H1 (cell line): ENCODE data around the gene JMJD7. TPM values are rescaled to one million over a fixed set of nuclear protein-coding genes. Genes with fewer than 3 reads are reported as not detected.
A peak's percentile ranks its signal among the peaks of the same experiment; 100 is the strongest.

ENCODE experiments used
- CTCF ChIA-PET: fragments of 300-600 bp; sonication (Branson Sonifier 250); formaldehyde crosslinking; loops from one replicate; lab custom pipeline; 2021; ENCODE audit not compliant: partially characterized antibody; lab: Charles Lee
- POLR2A ChIA-PET: fragments of 300-600 bp; sonication (Branson Sonifier 250); formaldehyde crosslinking; loops from one replicate; lab custom pipeline; 2021; ENCODE audit warnings: inconsistent platforms; ENCODE audit not compliant: partially characterized antibody; lab: Charles Lee
- DNase-seq, 2 experiments: peaks; one replicate each; pipeline versions ENCODE4 v3.0.0 to v3.0.0-alpha.2; 2010 to 2022; ENCODE audit warnings: low spot score in 2 of 2, low read depth in 1 of 2, mixed read lengths in 1 of 2
- FAIRE-seq: peaks from 2 replicates; lab custom pipeline; 2011; peaks lifted over from hg19 to GRCh38; lab: Jason Lieb, UNC
- H2AFZ ChIP-seq: 2 replicates; pipeline ENCODE4 v1.8.1; 2012; ENCODE audit warnings: low read length, inconsistent platforms
- H2AK5ac ChIP-seq: 2 replicates; pipeline ENCODE4 v1.6.1; 2013; ENCODE audit warnings: low read depth, low read length
- H2BK120ac ChIP-seq: replicated peaks from 2 replicates; pipeline ENCODE3; 2013; ENCODE audit warnings: low read depth, low read length, inconsistent platforms
- H2BK12ac ChIP-seq: 2 replicates; pipeline ENCODE4 v1.6.1; 2013; ENCODE audit warnings: low read depth, low read length
- H2BK15ac ChIP-seq: 2 replicates; pipeline ENCODE4 v1.6.1; 2013; ENCODE audit warnings: low read length
- H2BK20ac ChIP-seq: 2 replicates; pipeline ENCODE4 v1.6.1; 2013; ENCODE audit warnings: low read length
- H2BK5ac ChIP-seq: 2 replicates; pipeline ENCODE4 v1.6.1; 2013; ENCODE audit warnings: low read depth, low read length
- H3K14ac ChIP-seq: 2 replicates; pipeline ENCODE4 v1.6.1; 2013; ENCODE audit warnings: inconsistent platforms; ENCODE audit not compliant: insufficient read length
- H3K18ac ChIP-seq: 2 replicates; pipeline ENCODE4 v1.6.1; 2013; ENCODE audit warnings: low read length; ENCODE audit errors: extremely low read depth
- H3K23ac ChIP-seq: 2 replicates; pipeline ENCODE4 v1.6.1; 2013; ENCODE audit warnings: inconsistent platforms; ENCODE audit not compliant: insufficient read length
- H3K23me2 ChIP-seq: 2 replicates; pipeline ENCODE4 v1.6.1; 2013; ENCODE audit warnings: low read depth, low read length
- H3K27ac ChIP-seq: 2 replicates; pipeline ENCODE4 v1.6.1; 2011; ENCODE audit warnings: low read depth, low read length, inconsistent platforms
- H3K27me3 ChIP-seq, 4 experiments: replicated peaks in 1 of 4; 1 replicate in 1 of 4; 2 replicates in 3 of 4; pipeline versions ENCODE4 v1.6.1 to v1.8.1; 2011 to 2013; ENCODE audit warnings: low read length in 3 of 4, mild to moderate bottlenecking in 3 of 4, inconsistent platforms in 2 of 4, mixed read lengths in 2 of 4, moderate library complexity in 1 of 4; ENCODE audit not compliant: control insufficient read depth in 3 of 4, insufficient read depth in 3 of 4; ENCODE audit errors: extremely low read depth in 1 of 4
- H3K36me3 ChIP-seq, 4 experiments: 2 replicates each; pipeline versions ENCODE4 v1.6.1 to v1.8.1; 2011 to 2013; ENCODE audit warnings: mild to moderate bottlenecking in 4 of 4, low read length in 3 of 4, moderate library complexity in 2 of 4, control low read depth in 1 of 4, inconsistent platforms in 1 of 4; ENCODE audit not compliant: insufficient read depth in 4 of 4, control insufficient read depth in 2 of 4
- H3K4ac ChIP-seq: replicated peaks from 2 replicates; pipeline ENCODE3; 2013; ENCODE audit warnings: low read length, low read depth, mixed read lengths, inconsistent platforms; ENCODE audit not compliant: insufficient read length
- H3K4me1 ChIP-seq, 4 experiments: replicated peaks in 1 of 4; 1 replicate in 1 of 4; 2 replicates in 3 of 4; pipeline versions ENCODE4 v1.6.1 to v1.8.1; 2011 to 2013; ENCODE audit warnings: low read length in 3 of 4, inconsistent platforms in 2 of 4, mixed read lengths in 1 of 4; ENCODE audit not compliant: insufficient read depth in 4 of 4, control insufficient read depth in 3 of 4
- H3K4me2 ChIP-seq, 2 experiments: 2 replicates each; pipeline versions ENCODE4 v1.6.1 to v1.8.1; 2011 to 2013; ENCODE audit warnings: low read depth in 2 of 2, low read length in 2 of 2, control low read depth in 1 of 2, inconsistent platforms in 1 of 2, mild to moderate bottlenecking in 1 of 2; ENCODE audit not compliant: insufficient read depth in 1 of 2
- H3K4me3 ChIP-seq, 4 experiments: fragments of 200-600, 300-600 bp in 1 of 4; sonication (generic), shearing (Covaris generic), sonication (Bioruptor Twin) in 1 of 4; 2 replicates each; pipeline versions ENCODE4 v1.5.1 to v1.8.1; 2011 to 2016; ENCODE audit warnings: low read length in 4 of 4, low read depth in 3 of 4, control low read depth in 2 of 4, inconsistent platforms in 2 of 4, mild to moderate bottlenecking in 2 of 4, mixed read lengths in 1 of 4, moderate library complexity in 1 of 4; ENCODE audit not compliant: insufficient read depth in 2 of 4; ENCODE audit errors: extremely low read depth in 1 of 4
- H3K56ac ChIP-seq: replicated peaks from 2 replicates; pipeline ENCODE3; 2013; ENCODE audit warnings: low read depth, mild to moderate bottlenecking, mixed read lengths, low read length, inconsistent platforms; ENCODE audit not compliant: insufficient read length
- H3K79me1 ChIP-seq: 2 replicates; pipeline ENCODE4 v1.6.1; 2013; ENCODE audit warnings: low read depth, low read length, control low read depth
- H3K79me2 ChIP-seq, 2 experiments: 2 replicates each; pipeline versions ENCODE4 v1.6.1 to v1.8.1; 2012 to 2013; ENCODE audit warnings: low read length in 2 of 2, mild to moderate bottlenecking in 2 of 2, inconsistent platforms in 1 of 2; ENCODE audit not compliant: insufficient read depth in 2 of 2, control insufficient read depth in 1 of 2
- H3K9ac ChIP-seq, 4 experiments: replicated peaks in 1 of 4; 1 replicate in 1 of 4; 2 replicates in 3 of 4; pipeline versions ENCODE4 v1.6.1 to v1.8.1; 2011 to 2013; ENCODE audit warnings: low read depth in 3 of 4, low read length in 3 of 4, control low read depth in 2 of 4, mild to moderate bottlenecking in 2 of 4, moderate library complexity in 2 of 4, inconsistent platforms in 1 of 4; ENCODE audit errors: extremely low read depth in 1 of 4
- H3K9me3 ChIP-seq, 2 experiments: 2 replicates each; pipeline versions ENCODE4 v1.6.1 to v1.8.1; 2012 to 2013; ENCODE audit warnings: mild to moderate bottlenecking in 2 of 2, moderate library complexity in 2 of 2, control low read depth in 1 of 2, inconsistent platforms in 1 of 2, low read depth in 1 of 2, low read length in 1 of 2, mixed read lengths in 1 of 2; ENCODE audit not compliant: insufficient read depth in 2 of 2
- H4K20me1 ChIP-seq, 2 experiments: replicated peaks in 1 of 2; 2 replicates each; pipeline versions ENCODE3 to v1.8.1; 2011 to 2013; ENCODE audit warnings: inconsistent platforms in 2 of 2, low read length in 2 of 2, mild to moderate bottlenecking in 1 of 2; ENCODE audit not compliant: insufficient read depth in 2 of 2, control insufficient read depth in 1 of 2
- H4K5ac ChIP-seq: 2 replicates; pipeline ENCODE4 v1.6.1; 2013; ENCODE audit warnings: low read length, low read depth, mixed read lengths, inconsistent platforms; ENCODE audit not compliant: insufficient read length
- H4K8ac ChIP-seq: 2 replicates; pipeline ENCODE4 v1.8.0; 2013; ENCODE audit warnings: mild to moderate bottlenecking, moderate library complexity, low read length, inconsistent platforms; ENCODE audit not compliant: insufficient read depth; ENCODE audit errors: extremely low read depth
- H4K91ac ChIP-seq: replicated peaks from 2 replicates; pipeline ENCODE3; 2013; ENCODE audit warnings: low read length, mixed read lengths, inconsistent platforms; ENCODE audit not compliant: insufficient read length
- CBX8 ChIP-seq: fragments of 300-800, 300-1000 bp; sonication (generic); IDR thresholded peaks from 2 replicates; pipeline ENCODE4 v1.7.1; 2016; ENCODE audit warnings: low read depth, low read length, borderline replicate concordance
- KDM1A ChIP-seq: fragments of 200-600, 300-600 bp; sonication (generic); IDR thresholded peaks from 2 replicates; pipeline ENCODE4 v1.7.1; 2016; ENCODE audit warnings: mild to moderate bottlenecking, low read length, borderline replicate concordance
- SIRT6 ChIP-seq: IDR thresholded peaks from one replicate; pipeline ENCODE4 v1.7.1; 2012; ENCODE audit warnings: low read length, inconsistent platforms
- WGBS, 2 experiments: shearing (Covaris generic) in 1 of 2; methylation state at CpG; one replicate each; pipeline versions ENCODE4 v1.1.6 to v1.1.7; 2013 to 2015; ENCODE audit warnings: low lambda C conversion rate in 2 of 2, mixed read lengths in 2 of 2, inconsistent platforms in 1 of 2, low coverage in 1 of 2, missing lambda C conversion rate in 1 of 2; ENCODE audit not compliant: insufficient replicate concordance in 2 of 2, insufficient coverage in 1 of 2, insufficient read length in 1 of 2; ENCODE audit errors: extremely low coverage in 1 of 2, missing lambda C conversion rate in 1 of 2; 5-methylcytosine and 5-hydroxymethylcytosine counted together
- polyA plus RNA-seq, 7 experiments: library from polyadenylated mRNA; depleted of rRNA in 3 of 7; stranded (reverse) in 5 of 7; unstranded in 2 of 7; fragments of >200 nt in 5 of 7; fragments of 200-250 nt in 2 of 7; gene quantifications; 1 replicate in 5 of 7; 2 replicates in 1 of 7; 4 replicates in 1 of 7; pipeline versions ENCODE4 v1.2.1 to v1.2.3, GENCODE V29; 2011 to 2013; ENCODE audit warnings: missing spikeins in 2 of 7, mixed read lengths in 2 of 7
- total RNA-seq: library from RNA; stranded (reverse); fragmentation: NEBNext Ultra II Directional; extraction: Animal tissue kit (Norgen Biotek cat#: 25700); gene quantifications from 2 replicates; pipeline ENCODE4 v1.2.1, GENCODE V29; 2021

Gene JMJD7
- total and polyA plus RNA-seq, 2 of the 8 experiments (the other 6 are each of a cell fraction or from before 2014, with no cell fraction given): 15.0 to 20.0 TPM

GRCh38 chr15:41872166-41872747 lies 44.4 kb downstream of the JMJD7 start:
- Histone ChIP-seq H3K9ac (no peak overlapping the region), H4K91ac (no peak overlapping the region), H2AK5ac (0 out of 2 replicates have a peak overlapping the region, but pooled peaks have one; percentile 39), H3K56ac (no peak overlapping the region), H3K14ac (no peak overlapping the region), H4K8ac (no peak overlapping the region), H3K27me3 (no peaks in the 10 kb centered on the region), H2BK20ac (no peak overlapping the region), H4K20me1 (peaks cover 0 to 2% of the 10 kb centered on the region in 2 experiments), H3K79me1 (no peaks in the 10 kb centered on the region), H3K18ac (no peak overlapping the region), H2BK120ac (no peak overlapping the region), H3K27ac (no peak overlapping the region), H2BK12ac (no peak overlapping the region), H3K4me1 (no peaks in the 10 kb centered on the region; a peak in 1 of 7 replicates), H3K36me3 (no peaks in the 10 kb centered on the region), H2AFZ (no peak overlapping the region), H3K79me2 (no peaks in the 10 kb centered on the region), H4K5ac (no peak overlapping the region), H3K23ac (no peak overlapping the region), H2BK15ac (no peak overlapping the region), H3K9me3 (no peaks in the 10 kb centered on the region), H3K23me2 (no peaks in the 10 kb centered on the region), H2BK5ac (no peak overlapping the region; the same call in 1 of the 2 replicates), H3K4ac (no peak overlapping the region), H3K4me2 (no peak overlapping the region), H3K4me3 (no peak overlapping the region)
- DNase-seq (no peak), FAIRE-seq (no peak)
- ChIA-PET POLR2A (interaction anchor here (0.6 kb wide), 1 partner anchor 204 kb away, joined by 3 read pairs; no protein-coding TSS in a partner anchor), CTCF (interaction anchor here (0.8 to 1.6 kb wide), 2 partner anchors 14 to 60 kb away, joined by 3 to 4 read pairs; no protein-coding TSS in a partner anchor)
- 92 to 100% methylated on average over 1 to 9 of the region's 9 CpGs for WGBS, 2 experiments
- no peak for TF ChIP-seq CBX8
- no peak for TF ChIP-seq KDM1A
- TF ChIP-seq SIRT6: no peak
